Neural cell (in vitro differentiated cells): ENCODE measurements around the gene APOOL. TPM values are rescaled to one million over a fixed set of nuclear protein-coding genes. Genes with fewer than 3 reads are reported as not detected.

Source experiments
- H2AFZ ChIP-seq: fragments of 200-600, 300-800 bp; sonication (generic), shearing (Covaris generic); 2 replicates; pipeline ENCODE4 v1.6.0; 2014; ENCODE audit warnings: low read depth, mild to moderate bottlenecking, antibody characterized with exemption, low read length, moderate library complexity
- H3F3A ChIP-seq: fragments of 200-600 bp; shearing (Covaris generic); 2 replicates; pipeline ENCODE4 v1.6.1; 2016; ENCODE audit warnings: mild to moderate bottlenecking, moderate library complexity, mixed read lengths, antibody characterized with exemption, low read length; ENCODE audit not compliant: insufficient read depth, poor library complexity, severe bottlenecking
- H3K27ac ChIP-seq: fragments of 200-600, 300-800 bp; sonication (generic), shearing (Covaris generic); 2 replicates; pipeline ENCODE4 v1.5.1; 2014; ENCODE audit warnings: mild to moderate bottlenecking, low read length, moderate library complexity
- H3K27me3 ChIP-seq: fragments of 300-800, 200-600 bp; sonication (generic), shearing (Covaris generic); 2 replicates; pipeline ENCODE4 v1.6.0; 2014; ENCODE audit warnings: mild to moderate bottlenecking, low read depth, low read length, moderate library complexity; ENCODE audit not compliant: insufficient read depth
- H3K36me3 ChIP-seq: fragments of 300-800, 200-600 bp; sonication (generic), shearing (Covaris generic); 2 replicates; pipeline ENCODE4 v1.5.1; 2014; ENCODE audit warnings: mild to moderate bottlenecking, antibody characterized with exemption, low read length, moderate library complexity; ENCODE audit not compliant: insufficient read depth
- H3K4me2 ChIP-seq: fragments of 300-800, 200-600 bp; sonication (generic), shearing (Covaris generic); 2 replicates; pipeline ENCODE4 v1.6.0; 2014; ENCODE audit warnings: mild to moderate bottlenecking, low read length
- H3K4me3 ChIP-seq: fragments of 300-800, 200-600 bp; sonication (generic), shearing (Covaris generic); 2 replicates; pipeline ENCODE4 v1.5.1; 2014; ENCODE audit warnings: mild to moderate bottlenecking, low read length, moderate library complexity
- H3K79me2 ChIP-seq: fragments of 200-600 bp; shearing (Covaris generic); replicated peaks from 2 replicates; pipeline ENCODE4 v1.6.0; 2014; ENCODE audit warnings: mild to moderate bottlenecking, low read length, moderate library complexity; ENCODE audit not compliant: insufficient read depth
- H3K9ac ChIP-seq: fragments of 300-800, 200-600 bp; sonication (generic), shearing (Covaris generic); 2 replicates; pipeline ENCODE4 v1.6.1; 2016; ENCODE audit warnings: mild to moderate bottlenecking, low read length, mixed read lengths
- H3K9me2 ChIP-seq: fragments of 200-600 bp; shearing (Covaris generic); 2 replicates; pipeline ENCODE4 v1.6.1; 2016; ENCODE audit warnings: mild to moderate bottlenecking, low read length, mixed read lengths; ENCODE audit not compliant: insufficient read depth
- H3K9me3 ChIP-seq: fragments of 200-600, 300-800 bp; sonication (generic), shearing (Covaris generic); 2 replicates; pipeline ENCODE4 v1.6.1; 2016; ENCODE audit warnings: mild to moderate bottlenecking, mixed run types, low read length, moderate library complexity, mixed read lengths
- H4K20me1 ChIP-seq: fragments of 200-600 bp; shearing (Covaris generic); 2 replicates; pipeline ENCODE4 v1.6.1; 2016; ENCODE audit warnings: mild to moderate bottlenecking, mixed run types; ENCODE audit not compliant: insufficient read depth
- EP300 ChIP-seq: fragments of 450-650 bp; conservative IDR thresholded peaks from 2 replicates; pipeline ENCODE4 v1.6.1; 2014; ENCODE audit warnings: antibody characterized with exemption, mild to moderate bottlenecking, moderate library complexity; ENCODE audit not compliant: poor library complexity, severe bottlenecking
- EZH2 ChIP-seq: fragments of 200-600, 300-800 bp; shearing (Covaris generic), sonication (generic); IDR thresholded peaks from 2 replicates; pipeline ENCODE4 v1.6.1; 2014; ENCODE audit warnings: antibody characterized with exemption, low read length, borderline replicate concordance, mild to moderate bottlenecking; ENCODE audit not compliant: insufficient read depth, poor library complexity, severe bottlenecking
- MXI1 ChIP-seq: fragments of 450-650 bp; conservative IDR thresholded peaks from 2 replicates; pipeline ENCODE4 v1.6.1; 2014; ENCODE audit warnings: antibody characterized with exemption, mild to moderate bottlenecking; ENCODE audit not compliant: poor library complexity, severe bottlenecking
- POLR2AphosphoS5 ChIP-seq: IDR thresholded peaks from 2 replicates; pipeline ENCODE4 v1.6.1; 2012
- RAD21 ChIP-seq: fragments of 450-650 bp; conservative IDR thresholded peaks from 2 replicates; pipeline ENCODE4 v1.6.1; 2014; ENCODE audit warnings: antibody characterized with exemption, mild to moderate bottlenecking, moderate library complexity
- SMC3 ChIP-seq: fragments of 450-650 bp; conservative IDR thresholded peaks from 2 replicates; pipeline ENCODE4 v1.6.1; 2014; ENCODE audit warnings: antibody characterized with exemption, mild to moderate bottlenecking, moderate library complexity; ENCODE audit not compliant: poor library complexity
- TAF1 ChIP-seq: IDR thresholded peaks from 2 replicates; pipeline ENCODE4 v1.6.1; 2012; ENCODE audit warnings: low read depth
- polyA plus RNA-seq: library from polyadenylated mRNA; depleted of rRNA; stranded (reverse); fragments of >200 nt; gene quantifications from 2 replicates; pipeline ENCODE4 v1.2.3, GENCODE V29; 2014
- TF ChIP-seq, protein P1 (sequence below): IDR thresholded peaks from 2 replicates; pipeline ENCODE4 v1.6.1; 2012; ENCODE audit warnings: borderline replicate concordance
- TF ChIP-seq, protein P2 (sequence below): fragments of 450-650 bp; IDR thresholded peaks from 2 replicates; pipeline ENCODE4 v1.5.1; 2014; ENCODE audit warnings: antibody characterized with exemption, mild to moderate bottlenecking, moderate library complexity; ENCODE audit not compliant: poor library complexity, severe bottlenecking

Gene APOOL
- polyA plus RNA-seq, 1 donor from 2014 or later, result 3.6 TPM

- Histone ChIP-seq H3K9ac (no peak overlapping the region), H3K79me2 (no peaks in the 10 kb centered on the region), H3K9me2 (no peaks in the 10 kb centered on the region), H4K20me1 (no peaks in the 10 kb centered on the region), H3K9me3 (no peaks in the 10 kb centered on the region), H3K4me3 (no peak overlapping the region), H3F3A (no peaks in the 10 kb centered on the region), H3K27ac (no peak overlapping the region), H3K4me2 (no peak overlapping the region), H2AFZ (no peak overlapping the region), H3K27me3 (no peaks in the 10 kb centered on the region), H3K36me3 (no peaks in the 10 kb centered on the region)
- TF ChIP-seq SMC3 (no peak), POLR2AphosphoS5 (no peak), MXI1 (no peak), TAF1 (no peak), EP300 (no peak), RAD21 (no peak)
- TF ChIP-seq, protein P1, sequence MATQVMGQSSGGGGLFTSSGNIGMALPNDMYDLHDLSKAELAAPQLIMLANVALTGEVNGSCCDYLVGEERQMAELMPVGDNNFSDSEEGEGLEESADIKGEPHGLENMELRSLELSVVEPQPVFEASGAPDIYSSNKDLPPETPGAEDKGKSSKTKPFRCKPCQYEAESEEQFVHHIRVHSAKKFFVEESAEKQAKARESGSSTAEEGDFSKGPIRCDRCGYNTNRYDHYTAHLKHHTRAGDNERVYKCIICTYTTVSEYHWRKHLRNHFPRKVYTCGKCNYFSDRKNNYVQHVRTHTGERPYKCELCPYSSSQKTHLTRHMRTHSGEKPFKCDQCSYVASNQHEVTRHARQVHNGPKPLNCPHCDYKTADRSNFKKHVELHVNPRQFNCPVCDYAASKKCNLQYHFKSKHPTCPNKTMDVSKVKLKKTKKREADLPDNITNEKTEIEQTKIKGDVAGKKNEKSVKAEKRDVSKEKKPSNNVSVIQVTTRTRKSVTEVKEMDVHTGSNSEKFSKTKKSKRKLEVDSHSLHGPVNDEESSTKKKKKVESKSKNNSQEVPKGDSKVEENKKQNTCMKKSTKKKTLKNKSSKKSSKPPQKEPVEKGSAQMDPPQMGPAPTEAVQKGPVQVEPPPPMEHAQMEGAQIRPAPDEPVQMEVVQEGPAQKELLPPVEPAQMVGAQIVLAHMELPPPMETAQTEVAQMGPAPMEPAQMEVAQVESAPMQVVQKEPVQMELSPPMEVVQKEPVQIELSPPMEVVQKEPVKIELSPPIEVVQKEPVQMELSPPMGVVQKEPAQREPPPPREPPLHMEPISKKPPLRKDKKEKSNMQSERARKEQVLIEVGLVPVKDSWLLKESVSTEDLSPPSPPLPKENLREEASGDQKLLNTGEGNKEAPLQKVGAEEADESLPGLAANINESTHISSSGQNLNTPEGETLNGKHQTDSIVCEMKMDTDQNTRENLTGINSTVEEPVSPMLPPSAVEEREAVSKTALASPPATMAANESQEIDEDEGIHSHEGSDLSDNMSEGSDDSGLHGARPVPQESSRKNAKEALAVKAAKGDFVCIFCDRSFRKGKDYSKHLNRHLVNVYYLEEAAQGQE, result no peak
These were observed 103.7 kb downstream of the APOOL start for GRCh38 chrX:85107407-85107806.

DNA sequence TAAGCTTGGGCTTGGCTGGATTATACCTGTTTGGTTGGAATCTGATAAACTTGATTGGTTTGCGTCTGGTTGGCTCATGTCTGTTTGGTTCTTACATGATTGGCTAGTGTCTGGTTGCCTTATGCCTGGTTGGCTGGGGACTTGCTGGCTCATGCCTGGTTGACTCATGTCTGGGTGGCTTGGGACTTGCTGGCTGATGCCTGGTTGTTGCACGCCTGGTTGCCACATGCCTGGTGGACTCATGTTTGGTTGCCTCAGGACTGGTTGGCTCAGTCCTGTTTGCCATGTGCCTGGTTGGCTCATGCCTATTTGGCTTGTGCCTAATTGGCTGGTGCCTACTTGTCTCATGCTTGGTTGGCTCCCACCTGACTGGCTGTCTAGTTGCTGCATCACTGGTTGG is 104.5 kb downstream of the APOOL start:
- H3K9me3 ChIP-seq, result no peaks in the 10 kb centered on the region
- no peak overlapping the region for H3K27ac ChIP-seq
- no peak overlapping the region for H3K4me2 ChIP-seq
- no peak overlapping the region for H3K9ac ChIP-seq
- no peaks in the 10 kb centered on the region for H3K36me3 ChIP-seq
- H2AFZ ChIP-seq, result no peak overlapping the region
- no peak overlapping the region for H3K4me3 ChIP-seq
- H3K79me2 ChIP-seq, result no peaks in the 10 kb centered on the region
- no peaks in the 10 kb centered on the region for H3F3A ChIP-seq
- no peaks in the 10 kb centered on the region for H3K27me3 ChIP-seq
- H3K9me2 ChIP-seq, result no peaks in the 10 kb centered on the region
- no peaks in the 10 kb centered on the region for H4K20me1 ChIP-seq
- TF ChIP-seq RAD21 (no peak), MXI1 (no peak), TAF1 (no peak), POLR2AphosphoS5 (no peak), EP300 (no peak), SMC3 (no peak), EZH2 (no peak)
- TF ChIP-seq, protein P2, sequence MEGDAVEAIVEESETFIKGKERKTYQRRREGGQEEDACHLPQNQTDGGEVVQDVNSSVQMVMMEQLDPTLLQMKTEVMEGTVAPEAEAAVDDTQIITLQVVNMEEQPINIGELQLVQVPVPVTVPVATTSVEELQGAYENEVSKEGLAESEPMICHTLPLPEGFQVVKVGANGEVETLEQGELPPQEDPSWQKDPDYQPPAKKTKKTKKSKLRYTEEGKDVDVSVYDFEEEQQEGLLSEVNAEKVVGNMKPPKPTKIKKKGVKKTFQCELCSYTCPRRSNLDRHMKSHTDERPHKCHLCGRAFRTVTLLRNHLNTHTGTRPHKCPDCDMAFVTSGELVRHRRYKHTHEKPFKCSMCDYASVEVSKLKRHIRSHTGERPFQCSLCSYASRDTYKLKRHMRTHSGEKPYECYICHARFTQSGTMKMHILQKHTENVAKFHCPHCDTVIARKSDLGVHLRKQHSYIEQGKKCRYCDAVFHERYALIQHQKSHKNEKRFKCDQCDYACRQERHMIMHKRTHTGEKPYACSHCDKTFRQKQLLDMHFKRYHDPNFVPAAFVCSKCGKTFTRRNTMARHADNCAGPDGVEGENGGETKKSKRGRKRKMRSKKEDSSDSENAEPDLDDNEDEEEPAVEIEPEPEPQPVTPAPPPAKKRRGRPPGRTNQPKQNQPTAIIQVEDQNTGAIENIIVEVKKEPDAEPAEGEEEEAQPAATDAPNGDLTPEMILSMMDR, result no peak
- TF ChIP-seq, protein P1, result no peak
